HUDEP-2 (cell line): ENCODE data around the gene FASTKD1.

Source experiments
- DNase-seq, 76 experiments: peaks; one replicate each; lab custom pipeline; 2025; ENCODE audit not compliant: unreplicated experiment in 76 of 76; lab: John Stamatoyannopoulos, UW

Gene FASTKD1

DNA sequence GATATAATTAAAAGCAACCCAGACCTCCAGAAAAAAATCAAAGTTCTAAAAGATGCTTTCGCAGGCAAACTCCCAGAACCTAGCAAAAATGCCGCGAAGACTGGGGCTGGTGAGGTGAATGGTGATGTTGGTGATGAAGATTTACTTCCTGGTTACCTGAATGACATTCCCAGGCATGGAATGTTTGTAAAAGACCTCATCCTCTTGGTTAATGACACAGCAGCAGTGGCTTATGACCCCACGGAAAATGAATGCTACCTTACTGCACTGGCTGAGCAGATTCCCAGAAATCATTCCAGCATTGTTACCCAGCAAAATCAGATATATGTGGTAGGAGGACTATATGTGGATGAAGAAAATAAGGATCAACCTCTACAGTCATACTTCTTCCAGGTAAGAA, 63.2 kb downstream of the FASTKD1 start:
- DNase-seq = no peak

DNA sequence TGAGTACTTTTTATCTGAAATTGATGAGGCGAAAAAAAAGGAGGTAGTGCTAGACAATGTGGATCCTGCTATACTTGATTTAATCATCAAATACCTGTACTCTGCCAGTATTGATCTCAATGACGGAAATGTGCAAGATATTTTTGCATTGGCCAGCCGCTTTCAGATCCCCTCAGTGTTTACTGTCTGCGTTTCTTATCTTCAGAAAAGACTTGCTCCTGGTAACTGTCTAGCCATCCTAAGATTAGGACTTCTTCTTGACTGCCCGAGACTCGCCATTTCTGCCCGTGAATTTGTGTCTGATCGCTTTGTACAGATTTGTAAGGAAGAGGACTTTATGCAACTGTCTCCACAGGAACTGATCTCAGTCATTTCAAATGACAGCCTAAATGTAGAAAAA, 63.7 kb downstream of the FASTKD1 start:
- no peak for DNase-seq

DNA sequence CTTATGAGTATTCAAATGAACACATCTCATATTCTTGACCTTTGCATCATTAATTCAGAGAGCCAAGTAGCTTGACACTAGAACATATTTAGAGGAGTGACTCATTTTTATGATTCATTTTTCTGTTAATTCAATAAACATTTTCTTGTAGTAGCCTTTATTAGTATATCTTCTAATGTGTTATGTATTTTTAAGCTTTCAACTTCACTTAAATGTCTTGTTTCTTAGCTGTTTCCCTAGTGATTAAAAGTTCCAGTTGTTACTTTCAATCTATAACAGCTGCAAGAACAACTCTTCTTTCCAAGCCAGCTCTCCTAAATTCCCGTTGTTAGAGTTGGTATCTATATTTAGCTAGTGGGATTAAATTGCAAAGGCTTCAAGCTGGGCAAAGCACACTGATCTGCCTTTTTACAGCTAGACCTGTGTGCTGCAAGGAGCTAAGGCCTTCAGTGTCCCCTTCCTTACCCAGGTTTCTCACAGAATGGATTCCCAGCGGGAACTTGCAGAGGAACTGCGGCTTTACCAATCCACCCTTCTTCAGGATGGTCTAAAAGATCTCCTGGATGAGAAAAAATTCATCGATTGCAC, 64.3 kb downstream of the FASTKD1 start, which contains the start of gene KLHL41:
TSS of gene KLHL41 (plus strand) at position 405 of the 588 bp plus-strand sequence. CDS start at position 482, 77 bp downstream.
- no peak for DNase-seq

DNA sequence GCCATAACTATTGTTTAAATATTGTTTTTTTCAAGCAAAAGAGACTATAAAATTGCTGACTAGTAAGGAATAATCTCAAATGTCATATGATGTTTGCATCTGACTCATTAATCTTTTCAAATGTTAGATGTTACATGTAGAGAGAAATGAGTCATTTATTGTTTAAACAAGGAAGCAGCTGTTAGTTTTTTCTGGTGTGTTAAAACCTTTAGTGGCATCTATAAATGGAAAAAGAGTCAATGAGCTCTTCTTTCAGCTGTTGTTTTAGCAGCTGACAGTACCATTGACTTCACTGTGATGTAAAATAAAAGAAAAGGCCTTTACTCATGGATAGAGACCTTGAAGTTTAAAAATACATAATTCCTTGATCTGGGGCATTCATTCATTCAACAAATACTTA, 66.0 kb downstream of the FASTKD1 start:
- no peak for DNase-seq

DNA sequence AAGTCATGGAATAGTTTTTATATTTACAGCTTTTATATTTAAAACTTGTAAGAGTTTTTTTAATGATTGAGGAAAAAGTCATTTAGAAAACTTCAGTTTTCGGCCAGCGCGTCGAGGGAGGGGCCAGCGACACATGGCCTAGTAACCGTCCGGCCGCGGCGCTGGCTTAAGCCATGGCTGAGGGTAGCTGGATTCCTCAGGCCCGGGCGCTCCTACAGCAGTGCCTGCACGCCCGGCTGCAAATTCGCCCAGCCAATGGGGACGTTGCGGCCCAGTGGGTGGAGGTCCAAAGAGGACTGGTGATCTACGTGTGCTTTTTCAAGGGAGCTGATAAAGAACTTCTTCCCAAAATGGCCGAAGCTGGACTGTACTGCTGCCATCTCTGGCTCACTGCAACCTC, 69.0 kb downstream of the FASTKD1 start:
- no peak for DNase-seq

DNA sequence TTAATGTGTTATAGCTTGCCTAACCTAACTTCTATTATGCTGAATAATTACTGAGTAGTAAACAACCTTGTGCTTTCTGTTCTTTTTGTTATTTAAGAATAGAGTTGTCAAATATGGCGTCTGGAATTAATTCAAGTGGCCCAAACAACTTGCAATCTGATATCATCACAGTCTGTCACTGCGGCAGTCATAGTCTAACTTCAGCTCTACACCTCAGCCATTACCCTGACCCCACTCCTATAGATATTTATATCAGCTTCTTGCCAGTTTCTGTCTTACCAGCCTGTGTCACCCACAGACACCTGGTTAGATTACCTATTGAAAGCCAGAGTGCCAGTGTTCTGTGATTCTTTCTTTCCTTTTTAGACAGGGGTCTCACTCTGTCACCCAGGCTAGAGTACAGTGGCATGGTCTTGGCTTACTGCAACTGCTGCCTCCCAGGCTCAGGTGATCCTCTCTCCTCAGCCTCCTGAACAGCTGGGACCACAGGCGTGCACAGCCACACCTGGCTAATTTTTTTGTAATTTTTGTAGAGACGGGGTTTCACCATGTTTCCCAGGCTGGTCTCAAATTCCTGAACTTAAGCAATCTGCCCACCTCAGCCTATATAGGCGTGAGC, 78.2 kb downstream of the FASTKD1 start:
- no peak for DNase-seq

DNA sequence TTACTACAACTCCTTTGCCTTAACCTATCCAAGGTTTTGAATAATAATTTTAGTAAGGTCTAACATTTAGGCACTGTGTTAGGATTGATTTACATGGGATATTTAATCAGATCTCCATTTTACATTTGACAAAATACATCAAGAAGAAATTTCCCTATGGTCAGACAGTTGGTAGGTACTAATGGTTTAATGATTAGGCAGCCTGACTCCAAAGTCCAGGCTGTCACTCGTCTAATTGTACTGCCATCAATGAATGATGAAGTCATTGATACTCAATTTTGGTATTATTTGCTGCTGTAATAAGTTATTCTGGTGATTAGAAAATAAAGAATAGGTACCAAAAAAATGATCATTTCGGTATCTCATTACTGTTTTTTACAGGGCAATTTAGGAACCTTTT, 80.3 kb downstream of the FASTKD1 start:
- no peak for DNase-seq

DNA sequence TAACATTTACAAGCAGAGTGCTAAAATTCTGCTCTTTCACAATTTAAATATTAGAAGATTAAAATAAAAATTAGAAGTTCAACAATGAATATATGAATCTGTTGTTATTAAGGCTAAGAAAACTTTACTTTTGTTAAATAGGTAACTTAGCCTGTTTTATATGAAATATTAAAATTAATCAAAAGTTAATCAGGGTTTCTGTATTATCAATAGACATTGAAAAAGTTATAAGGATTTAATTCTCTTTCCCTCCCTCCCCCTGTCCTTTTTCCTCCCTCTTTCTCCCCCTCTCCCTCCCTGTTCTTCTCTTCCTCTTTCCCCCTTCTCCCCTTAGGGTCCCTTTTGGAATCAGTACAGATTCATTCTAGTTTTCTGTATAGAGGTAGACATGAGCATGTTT, 82.3 kb downstream of the FASTKD1 start:
- DNase-seq = no peak

DNA sequence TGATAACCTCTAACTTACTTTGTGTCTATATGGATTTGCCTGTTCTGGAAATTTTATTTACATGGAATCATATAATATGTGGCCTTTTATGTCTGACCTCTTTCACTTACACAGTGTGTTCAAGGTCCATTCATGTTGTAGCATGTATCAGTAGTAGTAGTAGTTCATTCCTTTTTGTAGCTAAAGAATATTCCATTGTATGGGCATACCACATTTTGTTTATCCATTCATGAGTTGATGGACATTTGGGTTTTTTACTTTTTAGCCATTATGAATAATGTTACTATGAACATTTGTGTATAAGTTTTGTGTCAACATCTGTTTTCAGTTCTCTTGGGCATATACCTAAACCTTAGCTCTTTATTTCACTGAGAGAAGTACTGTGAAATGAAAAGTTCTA, 82.8 kb downstream of the FASTKD1 start:
- DNase-seq = no peak

DNA sequence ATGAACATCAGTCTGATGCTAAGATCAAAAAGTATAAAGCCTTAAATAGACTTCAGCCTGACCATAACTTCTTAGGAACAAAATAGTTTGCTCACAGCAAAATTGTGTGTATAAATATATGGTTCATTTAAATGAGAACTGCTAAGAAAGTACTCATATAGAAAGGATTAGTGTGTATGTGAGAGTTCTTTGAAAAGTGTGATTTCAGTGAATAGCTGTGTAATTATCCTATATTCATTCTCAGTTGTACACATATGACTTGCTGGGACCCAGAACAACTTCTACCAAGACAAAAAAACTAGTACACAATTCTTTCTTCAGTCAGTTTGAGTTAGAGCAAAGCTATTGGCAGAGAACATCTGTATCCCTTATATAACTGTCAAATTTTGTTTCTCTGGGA, 87.2 kb downstream of the FASTKD1 start:
- DNase-seq = no peak

DNA sequence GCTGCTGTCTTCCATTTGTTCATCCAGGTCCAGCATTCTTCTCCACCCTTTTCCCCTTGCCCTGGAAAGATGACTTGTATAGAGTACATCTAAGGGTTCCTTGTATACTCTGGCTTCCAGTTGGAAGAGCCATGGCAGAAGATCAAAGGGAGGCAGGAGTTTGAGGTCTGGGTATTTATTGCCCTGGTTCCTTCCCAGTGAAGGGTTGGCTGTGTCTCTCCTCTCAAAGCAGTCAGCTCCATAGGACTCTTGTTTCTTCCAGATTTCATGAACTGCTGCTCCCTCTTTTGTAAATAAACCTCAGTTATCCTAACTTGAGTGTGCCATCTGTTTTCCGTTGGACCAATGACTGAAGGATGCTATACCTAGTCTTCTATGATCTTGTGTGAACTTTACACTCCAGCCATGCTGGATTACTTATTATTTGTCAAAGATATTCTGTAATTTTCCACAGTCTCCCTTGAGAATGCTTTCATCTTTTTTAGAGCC, 88.0 kb downstream of the FASTKD1 start:
- no peak for DNase-seq

DNA sequence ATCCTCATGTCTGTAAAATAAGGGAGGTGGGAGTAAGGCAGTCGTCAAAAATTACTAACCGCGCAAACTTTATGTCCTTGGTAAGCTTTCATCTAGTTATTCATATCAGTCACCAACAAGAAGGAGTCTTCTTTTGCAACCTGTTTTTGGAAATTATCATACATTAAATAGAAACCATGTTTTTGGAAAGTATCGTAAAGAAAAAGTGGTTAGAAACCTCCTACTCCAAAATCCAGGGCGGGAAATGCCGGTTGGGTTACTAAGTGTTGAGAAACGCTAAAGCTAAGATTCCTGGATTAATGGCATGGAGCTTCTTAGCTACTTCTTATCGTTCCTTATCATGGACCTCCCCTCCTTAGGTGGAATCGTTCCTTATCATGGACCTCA, 93.6 kb downstream of the FASTKD1 start:
- DNase-seq = no peak
